ENCODE measurements around the gene POLR1G.

Gene POLR1G

GRCh38 chr19:45443462-45444317 is 37.2 kb downstream of the POLR1G start:
- peak; percentile 40 to 66 (median 41) for DNase-seq (ENCODE audit: low read depth in 2 of 3, low spot score in 1 of 3)

GRCh38 chr19:45444318-45445041 is 38.0 kb downstream of the POLR1G start:
- peak in 2 of 3 donors; percentile 56 to 77 for DNase-seq (ENCODE audit: low read depth in 2 of 3, low spot score in 1 of 3)

- no peak for DNase-seq (ENCODE audit: low read depth in 2 of 3, low spot score in 1 of 3)
Observed at GRCh38 chr19:45445139-45445538, 38.7 kb downstream of the POLR1G start.

- DNase-seq (ENCODE audit: low read depth in 2 of 3, low spot score in 1 of 3) = no peak
Observed at GRCh38 chr19:45446295-45446694, 39.9 kb downstream of the POLR1G start.

GRCh38 chr19:45446944-45447343 is 40.5 kb downstream of the POLR1G start:
- no peak for DNase-seq (ENCODE audit: low read depth in 2 of 3, low spot score in 1 of 3)

- no peak for DNase-seq (ENCODE audit: low read depth in 2 of 3, low spot score in 1 of 3)
Observed at GRCh38 chr19:45448425-45448756, 41.9 kb downstream of the POLR1G start.

GRCh38 chr19:45448887-45449299 is 42.4 kb downstream of the POLR1G start:
- DNase-seq (ENCODE audit: low read depth in 2 of 3, low spot score in 1 of 3) = no peak

GRCh38 chr19:45450012-45450333 is 43.5 kb downstream of the POLR1G start:
- no peak for DNase-seq (ENCODE audit: low read depth in 2 of 3, low spot score in 1 of 3)

GRCh38 chr19:45451131-45451849 is 44.8 kb downstream of the POLR1G start:
- DNase-seq (ENCODE audit: low read depth in 2 of 3, low spot score in 1 of 3) = peak in 1 of 3 donors; percentile 43

GRCh38 chr19:45451850-45452387 is 45.5 kb downstream of the POLR1G start:
- no peak for DNase-seq (ENCODE audit: low read depth in 2 of 3, low spot score in 1 of 3)

GRCh38 chr19:45455707-45456499 is 49.5 kb downstream of the POLR1G start:
- peak in 1 of 3 donors; percentile 53 for DNase-seq (ENCODE audit: low read depth in 2 of 3, low spot score in 1 of 3)

GRCh38 chr19:45456500-45456815 is 50.0 kb downstream of the POLR1G start:
- no peak for DNase-seq (ENCODE audit: low read depth in 2 of 3, low spot score in 1 of 3)

GRCh38 chr19:45457776-45458175 is 51.3 kb downstream of the POLR1G start:
- DNase-seq (ENCODE audit: low read depth in 2 of 3, low spot score in 1 of 3) = no peak
